COR-L47 (cell line): ENCODE data around the gene PLA2G2C.

ENCODE experiments used
- DNase-seq: peaks from one replicate; lab custom pipeline; 2025; lab: John Stamatoyannopoulos, UW

The PLA2G2C gene

DNA sequence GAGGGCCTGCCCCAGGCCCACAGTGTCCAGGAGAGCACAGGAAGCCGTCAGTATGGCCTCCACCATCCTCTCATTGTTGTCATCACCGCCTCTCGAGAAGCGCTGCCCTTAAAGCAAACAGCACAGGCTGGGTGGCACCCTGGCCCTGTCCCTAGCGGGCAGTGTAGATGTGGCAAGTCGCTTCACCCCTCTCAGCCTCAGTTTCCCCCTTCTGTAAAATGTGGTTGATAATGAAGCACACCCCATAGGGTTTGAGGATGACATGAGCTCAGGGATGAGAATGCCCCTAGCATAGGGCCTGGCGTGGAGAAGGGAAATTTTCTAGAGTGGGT, 33.8 kb downstream of the PLA2G2C start:
- no peak for DNase-seq

DNA sequence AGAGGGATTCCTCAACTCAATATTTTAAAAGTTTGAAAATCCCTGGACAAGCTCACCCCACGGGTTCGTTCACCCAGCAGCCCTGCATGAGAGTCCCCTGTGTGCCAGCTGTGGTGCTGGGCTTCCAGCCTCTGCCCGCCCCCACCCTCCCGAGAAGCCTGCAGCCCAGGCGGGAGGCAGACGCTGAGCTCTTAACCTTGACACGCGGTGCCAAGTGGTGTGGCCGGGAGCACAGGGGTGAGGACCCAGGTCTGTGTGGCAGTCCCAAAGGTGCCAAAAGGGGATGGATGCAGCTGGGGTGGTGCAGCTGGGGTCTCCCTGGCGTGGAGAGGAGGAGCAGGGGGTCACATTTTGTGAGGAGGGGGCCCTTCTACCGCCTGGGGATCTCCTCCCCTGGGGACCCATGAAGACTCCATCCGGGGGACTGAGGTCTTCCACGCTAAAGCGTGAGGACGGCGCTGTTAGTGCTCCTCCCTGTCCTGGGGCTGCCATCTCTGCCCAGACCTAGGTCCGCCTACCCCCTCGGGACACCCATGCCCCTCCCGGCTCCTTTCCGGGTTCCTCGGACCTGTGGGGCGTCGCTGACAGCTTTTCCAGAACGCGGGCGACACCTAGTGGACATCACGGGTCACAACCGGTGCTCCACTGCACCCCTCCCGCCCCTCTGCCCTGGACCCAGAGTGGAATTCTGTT, 34.3 kb downstream of the PLA2G2C start:
- peak; percentile 77 for DNase-seq

DNA sequence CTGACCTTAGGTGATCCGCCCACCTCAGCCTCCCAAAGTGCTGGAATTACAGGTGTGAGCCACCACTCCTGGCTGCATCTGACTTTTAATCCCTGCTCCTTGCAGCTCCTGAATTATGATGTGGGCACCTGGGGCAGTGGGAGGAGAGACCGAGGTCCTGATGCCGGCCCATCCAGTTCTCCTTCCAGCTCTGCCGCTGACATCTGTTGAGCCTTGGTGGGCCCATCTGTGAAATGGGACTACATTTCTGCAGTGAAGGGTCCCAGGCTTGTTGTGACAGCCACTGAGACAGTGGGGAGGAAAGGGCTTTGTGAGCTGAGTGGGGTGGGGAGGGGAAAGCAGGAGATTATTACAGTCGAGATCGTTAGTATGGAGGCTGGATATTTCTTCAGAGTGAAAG, 35.3 kb downstream of the PLA2G2C start:
- no peak for DNase-seq

DNA sequence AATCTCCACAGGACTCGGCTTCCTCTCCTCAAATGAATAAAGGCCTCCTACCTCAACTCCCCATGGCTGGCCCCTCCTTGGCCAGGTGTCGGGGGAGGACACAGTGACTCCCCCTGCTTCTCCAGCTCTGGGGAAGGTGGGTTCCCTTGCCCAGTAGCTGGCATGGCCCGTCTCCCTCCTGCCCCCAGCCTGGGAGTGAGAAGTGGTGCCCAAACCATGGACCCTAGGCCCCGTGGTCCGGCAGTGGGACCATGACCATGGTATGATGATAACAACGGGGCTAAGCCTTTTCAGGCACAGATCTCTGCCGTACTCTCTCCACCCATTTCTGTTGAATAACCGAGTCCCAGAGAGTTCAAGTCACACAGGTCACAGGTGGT, 36.0 kb downstream of the PLA2G2C start:
- DNase-seq: no peak

DNA sequence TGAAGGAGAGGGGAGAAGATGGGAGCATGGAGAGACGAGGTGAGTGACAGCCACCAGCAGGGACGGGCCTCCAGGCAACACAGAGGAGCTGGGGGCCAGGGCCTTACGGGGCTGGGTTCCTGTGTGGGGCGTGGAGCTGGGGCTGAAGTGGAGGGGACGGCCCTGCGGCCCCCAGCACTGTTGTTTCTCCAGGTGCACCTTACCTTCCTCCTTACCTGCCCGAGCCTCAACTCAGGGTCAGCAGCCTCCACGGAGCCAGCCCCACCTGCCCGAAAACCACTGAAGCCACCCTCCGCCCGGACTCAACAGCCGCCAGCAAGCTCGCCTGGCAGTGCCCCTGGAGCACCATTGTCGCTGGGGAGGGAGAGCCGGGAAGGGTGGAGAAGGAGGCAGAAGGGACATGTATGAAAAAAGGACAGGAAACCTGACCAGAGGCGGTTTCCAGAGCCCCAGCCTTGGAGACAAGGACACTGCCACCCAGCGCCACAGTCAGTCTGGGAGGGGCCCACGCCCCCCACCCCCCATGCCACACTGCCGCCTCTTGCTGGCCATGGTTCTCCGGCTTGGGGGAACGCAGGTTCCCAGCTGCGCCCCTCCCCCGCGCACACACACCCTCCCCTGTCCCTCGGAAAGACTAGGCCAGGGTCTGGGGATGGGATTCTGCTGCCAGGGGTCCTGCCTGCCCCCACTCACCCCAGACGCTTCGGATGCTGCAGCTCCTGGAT, 36.6 kb downstream of the PLA2G2C start:
- no peak for DNase-seq

DNA sequence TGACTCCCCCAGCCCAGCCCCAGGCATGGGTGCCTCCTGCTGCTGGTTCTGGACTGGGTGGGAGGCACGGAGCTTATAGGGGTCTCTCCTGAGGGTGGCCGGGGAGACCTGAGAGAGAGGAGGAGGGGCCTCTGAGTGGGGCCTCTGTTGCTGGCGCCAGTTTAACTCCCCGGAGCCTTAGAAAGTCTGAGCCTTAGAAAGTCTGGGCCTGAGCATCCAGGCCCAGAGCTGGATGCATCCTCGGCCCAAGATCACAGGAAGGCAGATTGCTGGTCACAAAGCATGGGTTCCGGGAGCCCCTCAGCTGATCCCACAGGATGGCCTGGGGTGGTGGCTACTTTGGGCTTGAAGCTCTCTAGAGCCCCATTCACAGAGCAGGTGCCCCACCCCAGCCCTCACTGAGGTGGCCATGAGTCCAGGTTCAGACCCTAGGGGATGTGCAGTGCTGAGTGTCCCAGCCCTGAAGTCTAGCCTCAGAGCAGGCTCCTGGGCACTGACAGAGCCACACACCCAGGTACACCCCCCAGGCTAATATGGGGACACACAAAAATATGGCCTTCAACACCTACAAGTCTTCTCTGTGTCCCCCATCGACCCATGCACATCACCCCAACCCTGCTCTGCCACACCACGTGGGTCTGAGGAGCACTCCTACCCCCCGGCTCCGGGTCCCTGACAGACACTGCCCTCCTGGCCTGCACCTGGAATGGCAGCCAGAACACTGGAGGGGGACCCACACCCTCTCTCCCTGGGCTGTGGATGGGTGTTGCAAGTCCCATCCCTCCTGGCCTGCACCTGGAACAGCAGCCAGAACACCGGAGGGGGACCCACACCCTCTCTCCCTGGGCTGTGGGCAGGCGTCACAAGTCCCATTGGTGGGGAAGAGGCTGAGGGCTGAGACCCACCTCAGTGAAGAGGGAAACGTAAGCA, 37.5 kb downstream of the PLA2G2C start:
- no peak for DNase-seq

DNA sequence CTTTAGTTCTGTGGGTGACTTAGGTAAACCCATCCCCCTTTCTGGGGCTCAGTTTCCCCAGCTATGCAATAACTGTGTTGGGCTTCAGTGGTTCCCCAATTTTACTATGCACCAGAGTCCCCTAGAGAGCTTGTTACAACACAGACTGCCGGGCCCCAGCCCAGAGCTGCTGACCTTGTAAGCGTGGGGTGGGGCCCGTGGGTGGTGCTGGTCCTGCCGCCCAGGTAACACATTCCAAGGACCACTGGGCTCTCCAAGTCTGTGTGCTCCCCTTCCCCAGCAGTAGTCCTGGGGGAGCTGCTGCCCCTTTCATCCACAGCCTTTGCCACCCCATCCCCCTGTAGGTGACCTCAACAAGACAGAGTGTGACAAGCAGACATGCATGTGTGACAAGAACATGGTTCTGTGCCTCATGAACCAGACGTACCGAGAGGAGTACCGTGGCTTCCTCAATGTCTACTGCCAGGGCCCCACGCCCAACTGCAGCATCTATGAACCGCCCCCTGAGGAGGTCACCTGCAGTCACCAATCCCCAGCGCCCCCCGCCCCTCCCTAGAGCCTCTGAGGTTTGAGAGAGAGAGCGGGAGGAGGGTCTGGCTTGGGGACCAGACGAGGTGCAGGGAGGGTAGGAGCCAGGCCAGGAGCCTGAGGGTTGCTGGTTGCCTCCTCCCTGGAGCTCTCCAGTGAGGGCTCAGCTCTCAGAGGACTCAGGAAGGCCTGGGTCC, 38.3 kb downstream of the PLA2G2C start:
- DNase-seq: no peak

DNA sequence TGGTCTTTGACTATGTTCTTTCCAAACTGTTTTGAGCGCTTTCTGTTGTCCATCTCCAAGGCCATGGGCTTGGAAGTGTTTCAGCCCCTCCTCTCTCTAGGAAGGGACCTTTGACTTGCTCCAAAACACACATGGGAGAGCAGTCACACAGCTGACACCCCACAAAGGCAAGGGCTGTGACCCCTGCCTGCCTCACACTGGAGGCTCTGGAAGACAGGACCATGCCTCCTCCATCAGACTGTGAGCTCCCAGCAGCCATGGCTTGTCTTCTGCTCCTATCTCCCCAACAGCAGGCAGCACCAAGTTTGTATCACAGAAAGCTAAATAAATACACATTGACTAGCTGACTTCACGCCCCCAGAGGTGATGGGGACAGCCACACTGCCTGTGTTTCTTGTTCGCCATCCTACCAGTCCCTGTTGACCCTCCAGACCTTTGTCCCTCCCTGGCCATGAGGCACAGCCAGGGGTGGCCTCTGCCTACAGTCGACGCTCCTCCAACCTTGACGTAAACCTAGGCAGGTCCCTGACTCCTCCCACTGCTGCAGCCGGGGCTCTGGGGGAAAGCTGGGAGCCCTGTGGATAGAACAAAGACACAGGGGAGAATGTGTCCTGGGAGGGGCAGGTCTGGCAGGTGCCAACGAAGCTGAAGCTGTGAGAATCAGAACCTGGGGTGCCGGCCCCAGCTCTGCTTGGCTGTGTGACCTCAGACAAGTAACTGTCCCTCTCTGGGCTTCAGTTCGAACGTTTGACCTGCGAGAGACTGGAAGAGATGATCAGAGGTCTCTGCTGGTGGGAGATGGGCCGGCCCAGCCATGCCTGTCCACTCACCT, 42.4 kb downstream of the PLA2G2C start:
- no peak for DNase-seq

DNA sequence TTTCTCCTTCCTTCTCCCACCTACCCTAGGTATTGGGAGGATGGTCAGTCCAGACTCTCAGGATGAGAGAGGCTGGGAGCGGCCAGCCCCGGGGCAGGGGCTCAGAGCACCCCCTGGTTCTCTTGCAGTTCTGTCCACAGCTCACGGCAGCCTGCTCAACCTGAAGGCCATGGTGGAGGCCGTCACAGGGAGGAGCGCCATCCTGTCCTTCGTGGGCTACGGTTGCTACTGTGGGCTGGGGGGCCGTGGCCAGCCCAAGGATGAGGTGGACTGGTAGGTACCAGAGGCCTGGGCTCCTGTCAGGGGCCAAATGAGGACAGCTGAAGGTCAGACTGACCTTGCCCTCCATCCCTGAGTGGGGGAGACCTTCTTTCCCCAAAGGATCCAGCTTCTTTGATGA, 43.0 kb downstream of the PLA2G2C start:
- no peak for DNase-seq

DNA sequence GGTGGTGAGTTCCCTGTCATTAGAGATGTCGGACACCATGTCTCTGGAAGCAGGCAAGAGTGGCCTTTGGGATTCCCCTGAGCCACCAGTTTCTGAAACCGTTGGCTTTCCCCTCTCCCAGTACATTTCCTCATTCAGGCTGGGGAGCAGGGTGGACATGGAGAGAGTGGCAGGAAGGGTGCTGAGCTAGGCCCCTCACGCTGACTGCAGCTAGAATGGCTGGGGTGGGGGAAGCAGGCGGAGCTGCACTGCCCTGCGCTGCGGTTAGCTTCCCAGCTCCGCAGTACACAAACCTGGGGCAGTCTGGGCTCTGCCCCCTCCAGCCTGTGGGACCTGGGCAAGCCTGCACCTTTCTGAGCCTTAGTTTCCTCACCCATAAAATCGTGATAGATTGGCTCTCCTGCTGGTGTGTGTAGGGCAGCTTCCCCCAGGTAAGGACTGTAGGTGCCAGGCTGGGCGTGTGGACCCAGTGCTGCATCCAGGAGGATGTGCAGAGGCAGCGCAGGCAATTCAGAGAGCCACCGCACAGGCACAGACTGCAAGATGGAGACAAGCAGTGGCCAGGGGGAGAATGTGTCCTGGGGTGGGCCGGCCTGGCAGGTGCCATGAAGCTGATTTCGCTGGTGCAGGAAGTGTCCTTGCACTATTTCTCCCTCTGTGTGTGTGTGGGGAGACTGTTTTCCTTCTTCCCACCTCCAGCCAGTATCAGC, 44.2 kb downstream of the PLA2G2C start:
- no peak for DNase-seq

DNA sequence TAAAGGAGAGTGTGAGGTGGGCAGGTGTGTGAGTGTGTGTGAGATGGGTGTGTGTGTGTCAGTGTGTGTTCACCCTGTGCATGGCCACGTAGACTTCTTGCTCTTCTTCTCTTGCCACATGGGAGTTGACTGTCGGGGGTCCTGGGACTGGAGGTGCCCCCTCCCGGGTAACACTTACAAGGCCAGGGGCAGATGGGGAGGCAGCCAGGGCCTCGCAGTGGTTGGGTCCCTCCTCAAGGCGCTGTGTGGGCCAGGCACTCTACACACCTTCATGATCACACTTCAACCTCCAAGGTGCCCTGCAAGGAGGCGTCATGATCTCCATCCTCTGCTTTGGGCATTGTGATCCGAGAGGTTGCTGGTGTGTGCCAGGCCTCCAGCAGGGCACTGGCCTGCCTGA, 44.9 kb downstream of the PLA2G2C start:
- DNase-seq: no peak

DNA sequence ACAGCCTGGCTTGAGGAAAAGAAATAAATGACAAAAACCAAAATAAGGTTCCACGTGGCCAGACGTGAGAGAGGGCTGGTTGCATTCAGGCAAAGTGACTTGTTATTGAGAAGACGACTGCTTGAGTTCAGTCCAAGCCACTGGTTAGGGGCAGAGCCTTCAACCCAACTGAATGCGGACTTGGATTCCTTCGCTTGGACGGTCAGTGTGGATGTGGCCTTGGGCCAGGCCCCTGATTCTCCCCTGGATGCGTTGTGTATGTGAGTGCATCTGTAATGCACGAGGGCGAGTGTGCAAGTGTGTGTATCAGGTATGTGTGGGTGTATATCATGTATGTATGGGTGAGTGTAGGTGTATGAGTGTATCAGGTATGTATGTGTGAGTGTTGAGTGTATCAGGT, 45.3 kb downstream of the PLA2G2C start:
- no peak for DNase-seq

DNA sequence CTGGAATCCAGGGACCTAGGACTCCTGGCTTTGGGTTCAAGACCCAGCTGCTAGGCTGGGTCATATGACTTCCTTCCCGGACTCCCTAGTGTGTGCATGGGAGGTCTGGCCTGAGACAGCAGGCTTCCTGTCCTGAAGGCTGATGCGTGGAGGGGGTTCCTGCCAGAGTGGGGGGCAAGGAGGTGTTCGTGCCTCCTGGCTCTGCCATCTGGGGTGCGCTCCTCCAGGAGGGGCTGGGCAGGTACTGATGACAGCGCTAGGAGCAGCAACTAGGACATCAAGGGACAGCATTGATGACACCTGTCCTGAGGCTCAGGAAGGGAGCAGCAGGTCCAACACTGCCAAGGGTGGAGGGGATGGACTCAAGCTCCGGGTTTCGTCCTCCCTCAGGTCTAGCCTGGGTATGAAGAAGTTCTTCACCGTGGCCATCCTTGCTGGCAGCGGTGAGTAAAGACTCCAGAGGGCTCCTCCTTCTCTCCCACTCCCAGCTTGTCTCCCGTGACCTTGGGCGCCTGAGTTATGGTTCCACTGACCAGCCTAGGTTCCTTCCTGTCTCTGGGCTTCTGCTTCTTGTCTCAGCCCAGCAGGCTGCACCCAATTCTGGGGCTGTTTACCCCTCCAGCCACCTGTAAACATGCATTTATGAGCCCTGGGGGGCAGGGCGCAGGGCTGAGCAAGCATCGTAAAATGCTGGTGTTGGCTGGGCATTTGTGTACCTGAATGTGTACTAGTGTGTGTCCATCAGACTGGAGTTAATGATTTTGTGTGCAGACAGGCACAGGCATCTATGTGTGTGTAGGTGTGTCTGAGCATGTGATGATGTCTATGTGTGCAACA, 46.3 kb downstream of the PLA2G2C start:
- DNase-seq: no peak

DNA sequence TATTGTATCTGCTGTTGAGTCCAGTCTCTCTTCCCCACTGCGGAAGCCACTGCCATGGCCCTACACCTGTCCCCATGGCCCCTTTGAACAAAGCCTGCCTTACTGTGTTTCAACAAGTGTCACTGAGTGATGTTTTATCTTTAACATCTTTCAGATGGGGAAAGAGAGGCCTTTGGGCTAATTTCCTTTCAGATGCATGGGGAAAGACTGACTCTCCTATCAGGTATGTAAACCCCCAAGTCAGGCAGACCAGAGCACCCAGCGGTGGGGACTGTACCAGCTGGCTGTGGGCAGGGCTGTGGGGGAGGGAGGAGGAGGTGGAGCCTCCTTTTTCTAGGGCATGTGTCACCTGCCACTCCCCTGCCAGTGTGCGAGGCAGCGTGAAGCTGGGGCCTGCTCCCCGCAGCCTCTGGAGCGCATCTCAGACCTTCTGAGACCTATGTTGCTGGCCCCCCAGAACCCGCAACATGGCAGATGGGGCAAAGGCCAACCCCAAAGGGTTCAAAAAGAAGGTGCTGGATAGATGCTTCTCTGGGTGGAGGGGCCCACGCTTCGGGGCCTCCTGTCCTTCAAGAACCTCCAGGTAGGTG, 47.3 kb downstream of the PLA2G2C start, which contains the start of gene PLA2G2F:
PLA2G2F (plus strand) TSS at position 363 of the 590 bp plus-strand sequence; CDS start at position 468, 105 bp downstream.
- no peak for DNase-seq

DNA sequence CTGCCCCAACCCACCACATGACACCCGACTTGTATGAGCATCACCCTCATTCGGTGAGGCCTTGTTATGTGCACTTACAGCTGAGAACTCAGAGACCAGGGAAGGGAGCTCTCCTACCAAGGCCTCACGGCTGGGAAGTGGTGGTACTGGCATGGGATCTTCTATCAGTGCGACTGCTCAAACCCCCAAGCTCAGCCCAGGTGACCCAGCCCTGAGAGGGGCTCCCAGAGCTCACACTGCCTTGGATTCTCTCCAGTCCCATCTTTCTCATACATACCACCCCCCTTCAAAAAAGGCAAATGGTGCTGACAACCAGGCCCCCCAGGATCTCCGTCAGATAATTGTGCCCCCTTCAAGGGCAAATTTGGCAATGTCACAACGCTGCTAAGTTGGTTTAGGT, 48.0 kb downstream of the PLA2G2C start:
- DNase-seq: no peak

DNA sequence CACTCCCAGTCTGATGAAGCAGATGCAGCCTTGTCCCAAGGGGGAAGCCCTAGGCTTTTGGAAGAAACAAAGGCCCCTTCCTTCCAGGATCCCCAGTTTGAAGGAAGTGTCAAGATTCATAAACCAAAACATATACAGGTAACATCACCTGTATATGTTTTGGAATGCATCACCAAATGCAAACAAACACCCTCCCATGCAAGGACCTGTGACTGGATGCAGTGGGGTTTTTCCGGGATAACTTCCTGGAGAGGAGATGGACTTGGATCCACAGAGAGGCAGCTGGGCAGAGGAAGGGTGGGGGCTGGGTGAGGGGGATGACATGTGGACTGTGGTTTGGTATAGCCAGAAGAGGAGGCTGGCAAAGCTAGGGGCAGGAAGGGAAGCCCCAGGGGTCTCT, 48.7 kb downstream of the PLA2G2C start:
- DNase-seq: no peak

DNA sequence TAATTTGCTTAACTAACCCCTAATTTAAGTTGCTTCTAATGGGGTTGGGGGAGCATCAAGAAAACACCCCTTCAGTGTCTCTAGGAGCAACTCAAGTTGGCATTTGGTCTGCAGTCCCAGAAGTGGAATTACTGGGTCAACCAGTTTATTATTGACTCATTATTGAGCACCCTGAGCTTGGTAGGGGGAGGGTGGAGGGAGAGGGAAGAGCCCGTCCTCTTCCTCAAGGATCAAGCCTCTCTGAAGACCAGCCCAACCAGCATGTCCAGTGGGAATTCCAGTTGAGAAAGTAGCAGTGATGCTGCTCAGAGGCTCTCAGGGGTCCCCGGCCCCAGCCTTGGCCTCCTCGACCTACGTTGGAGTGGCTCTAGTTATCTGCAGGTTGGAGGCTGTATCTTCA, 49.3 kb downstream of the PLA2G2C start:
- DNase-seq: no peak

DNA sequence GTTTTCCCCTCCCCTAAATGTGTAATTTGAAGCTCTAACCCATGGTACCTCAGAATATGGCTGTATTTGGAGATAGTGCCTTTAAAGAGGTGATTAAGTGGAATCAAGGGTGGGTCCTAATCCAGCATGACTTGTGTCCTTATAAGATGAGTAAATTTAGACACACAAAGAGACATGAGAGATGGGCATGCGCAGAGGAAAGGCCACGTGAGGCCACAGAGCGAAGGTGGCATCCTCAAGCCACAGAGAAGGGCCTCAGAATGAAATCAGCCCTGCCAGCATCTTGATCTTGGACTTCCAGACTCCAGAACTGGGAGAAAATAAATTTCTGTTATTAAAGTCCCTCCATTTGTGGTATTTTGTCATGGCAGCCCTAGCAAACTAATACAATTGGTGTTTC, 50.1 kb downstream of the PLA2G2C start:
- no peak for DNase-seq

DNA sequence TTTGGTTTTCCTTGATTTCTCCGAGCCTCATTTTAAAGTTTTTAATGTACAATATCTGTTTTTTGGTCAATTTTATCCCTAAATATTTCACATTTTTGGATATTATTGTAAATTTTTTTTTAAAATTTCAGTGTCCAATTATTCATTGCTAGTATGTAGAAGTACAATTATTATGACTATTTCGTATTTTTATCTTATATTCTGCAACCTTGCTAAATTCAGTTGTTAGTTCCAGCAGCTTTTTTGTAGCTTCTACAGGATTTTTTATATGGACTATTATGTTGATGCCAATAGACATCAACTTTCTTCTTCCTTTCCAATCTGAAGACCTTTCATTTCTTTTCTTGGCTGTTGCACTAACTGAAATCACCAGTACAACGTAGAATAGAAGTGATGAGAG, 51.3 kb downstream of the PLA2G2C start:
- no peak for DNase-seq
